HG03432 (cell line): ENCODE results near the gene PC.
"Not testable (repeated sequence)": the region's sequence is repeated elsewhere in the genome, so short reads cannot be mapped to it uniquely, and the experiment has no call there.

Experiments
- ATAC-seq: cut with Tn5 transposase; IDR thresholded peaks from one replicate; pipeline ENCODE4 v1.9.1; 2021; ENCODE audit warnings: mild to moderate bottlenecking, moderate library complexity; ENCODE audit not compliant: unreplicated experiment

The PC gene

DNA sequence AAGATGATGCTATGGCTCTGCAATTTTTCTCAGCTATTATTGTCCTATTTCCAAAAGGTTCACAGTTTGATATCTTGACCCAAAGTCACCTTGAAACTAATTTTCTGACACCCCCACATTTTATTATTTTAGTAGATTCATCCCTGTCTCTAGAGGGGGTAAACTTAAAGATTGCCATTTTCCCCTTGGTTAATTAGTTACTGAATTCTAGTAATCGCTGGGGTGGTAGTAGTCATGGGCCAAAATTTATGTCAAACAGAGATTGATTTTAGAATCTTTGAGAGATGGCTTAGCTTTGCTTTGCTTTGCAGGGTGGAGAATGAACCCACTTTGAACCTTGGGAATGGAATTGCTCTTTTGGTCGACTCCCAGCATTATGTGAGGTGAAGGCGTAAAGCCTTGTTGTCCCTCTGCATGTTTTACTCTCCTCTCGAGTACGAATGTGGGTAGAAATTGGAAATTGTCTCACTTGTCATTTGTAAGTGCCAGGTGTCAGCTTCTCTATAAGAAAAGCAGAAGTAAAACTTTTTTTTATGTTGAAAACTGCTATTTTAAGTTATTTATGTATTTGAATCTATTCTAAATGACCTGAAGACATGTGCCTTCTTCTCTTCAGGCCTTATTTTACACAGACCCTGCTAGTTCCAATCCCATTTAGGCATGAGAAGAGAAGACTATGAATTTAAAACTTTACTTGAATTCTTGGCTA lies 157.3 kb downstream of the PC start:
- ATAC-seq, result peak; percentile 62

DNA sequence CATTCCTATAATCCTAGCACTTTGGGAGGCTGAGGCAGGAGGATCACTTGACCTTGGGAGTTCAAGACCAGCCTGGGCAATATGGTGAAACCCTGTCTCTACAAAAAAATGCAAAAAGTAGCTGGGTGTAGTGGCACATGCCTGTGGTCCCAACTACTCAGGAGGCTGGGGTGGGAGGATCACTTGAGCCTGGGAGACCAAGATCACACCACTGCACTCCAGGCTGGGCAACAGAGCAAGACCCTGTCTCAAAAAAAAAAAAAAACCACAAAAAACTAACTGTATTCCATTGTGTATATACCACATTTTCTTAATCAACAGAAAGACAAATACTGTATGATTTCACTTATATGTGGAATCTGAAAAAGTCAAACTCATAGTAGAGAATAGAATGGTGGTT lies 158.4 kb downstream of the PC start:
- not testable (repeated sequence) for ATAC-seq
